ENCODE data around the gene GGA2.
"Not testable (repeated sequence)": the region's sequence is repeated elsewhere in the genome, so short reads cannot be mapped to it uniquely, and the experiment has no call there.

GGA2 gene

DNA sequence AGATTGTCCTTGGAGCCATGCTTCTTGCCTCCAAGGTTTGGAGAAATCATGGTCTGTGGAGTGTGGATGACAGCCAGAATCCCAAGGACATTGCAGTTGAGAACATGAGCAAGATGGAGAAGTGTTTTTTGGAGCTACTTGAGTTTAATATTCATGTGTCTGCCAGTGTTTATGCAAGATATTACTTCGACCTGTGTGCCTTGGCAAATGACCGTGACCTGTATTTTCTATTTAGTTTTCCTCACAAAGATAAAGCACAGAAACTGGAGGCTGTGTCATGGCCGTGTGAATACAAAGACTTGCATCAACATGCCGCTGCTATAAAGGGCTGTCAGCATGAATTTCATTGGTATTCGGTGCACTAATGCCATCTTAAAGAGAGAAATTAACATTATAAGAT lies 9.0 kb downstream of the GGA2 start:
- no peak for DNase-seq

DNA sequence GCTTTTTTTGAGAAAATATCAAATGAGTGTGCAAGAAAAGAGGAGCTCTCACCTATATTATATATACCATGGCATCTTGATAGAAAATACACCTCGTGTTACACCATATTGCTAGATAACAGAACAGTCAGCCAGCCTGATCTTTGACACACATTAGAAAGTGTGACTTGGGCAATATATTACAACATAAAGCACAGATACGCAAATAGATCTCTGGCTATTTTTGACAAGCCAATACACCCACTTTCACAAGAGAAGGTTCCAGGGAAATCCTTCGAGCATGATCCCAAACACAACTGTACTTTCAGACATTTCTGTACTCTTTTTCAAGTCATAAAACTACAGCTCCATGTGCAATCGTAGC lies 9.4 kb downstream of the GGA2 start:
- DNase-seq = no peak

DNA sequence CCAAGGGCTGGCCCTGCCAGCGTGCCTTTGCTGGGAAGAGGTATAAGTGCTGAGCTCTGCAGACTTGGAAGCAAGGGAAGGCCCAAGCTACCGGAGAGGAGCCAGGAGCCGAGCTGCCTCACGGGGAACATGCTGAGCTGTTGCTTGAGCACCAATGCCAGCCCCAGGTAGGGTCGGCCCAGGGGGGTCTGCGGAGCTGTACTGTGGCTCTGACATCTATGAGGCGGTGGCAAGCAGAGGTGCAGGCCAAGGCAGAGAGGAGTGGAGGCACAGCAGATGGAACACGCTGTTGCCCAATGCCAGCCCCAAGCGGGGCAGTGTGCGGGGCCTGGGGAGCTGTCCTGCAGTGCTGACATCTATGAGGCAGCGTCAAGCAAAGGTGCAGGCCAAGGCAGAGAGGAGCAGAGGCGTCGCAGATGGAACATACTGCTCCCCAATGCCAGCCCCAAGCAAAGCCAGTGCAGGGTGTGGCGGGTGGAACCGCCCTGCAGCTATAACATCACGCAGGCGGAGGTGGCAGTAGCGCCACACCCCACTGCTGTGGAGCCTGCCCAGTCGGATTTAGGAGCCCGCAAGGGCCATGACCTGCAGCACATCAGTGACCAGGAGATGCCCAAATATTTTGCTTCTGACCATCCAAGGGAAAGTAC lies 10.0 kb downstream of the GGA2 start:
- DNase-seq = no peak

DNA sequence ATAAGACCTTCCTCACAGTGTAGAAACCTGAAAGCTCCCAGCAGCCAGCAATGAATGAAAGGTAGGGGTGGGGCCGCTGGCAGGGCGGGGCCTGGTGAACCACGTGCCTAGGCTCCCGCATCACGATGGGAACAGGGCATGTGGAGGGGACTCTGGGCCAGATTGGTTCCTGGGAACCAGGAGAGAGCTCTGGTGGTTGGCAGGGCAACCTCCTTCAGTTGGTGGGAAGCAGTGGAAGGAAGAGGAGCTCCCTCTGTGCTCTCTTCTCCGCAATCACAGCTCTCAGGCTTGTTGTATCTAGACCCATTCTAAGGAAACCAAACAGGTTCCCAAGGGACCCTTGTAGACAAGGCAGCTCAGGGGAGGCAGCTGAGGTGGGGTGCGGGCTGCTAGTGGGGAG lies 10.5 kb downstream of the GGA2 start:
- no peak for DNase-seq

DNA sequence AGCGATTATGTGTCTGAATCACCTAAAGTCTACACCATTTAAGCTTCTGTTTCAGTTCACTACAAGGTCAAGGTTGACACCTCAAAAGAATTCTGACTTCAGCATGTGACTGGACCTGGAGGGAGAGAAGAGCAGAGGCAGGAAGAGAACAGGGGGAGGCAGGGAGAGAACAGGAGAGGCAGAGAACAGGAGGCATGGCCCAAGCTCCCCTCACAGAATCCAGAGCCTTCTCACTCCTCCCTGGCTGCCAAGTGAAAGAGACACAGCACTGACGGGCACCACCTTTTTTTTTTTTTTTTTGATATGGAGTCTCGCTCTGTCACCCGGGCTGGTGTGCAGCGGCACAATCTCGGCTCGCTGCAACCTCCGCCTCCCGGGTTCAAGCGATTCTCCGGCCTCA lies 11.4 kb downstream of the GGA2 start:
- DNase-seq = no peak

DNA sequence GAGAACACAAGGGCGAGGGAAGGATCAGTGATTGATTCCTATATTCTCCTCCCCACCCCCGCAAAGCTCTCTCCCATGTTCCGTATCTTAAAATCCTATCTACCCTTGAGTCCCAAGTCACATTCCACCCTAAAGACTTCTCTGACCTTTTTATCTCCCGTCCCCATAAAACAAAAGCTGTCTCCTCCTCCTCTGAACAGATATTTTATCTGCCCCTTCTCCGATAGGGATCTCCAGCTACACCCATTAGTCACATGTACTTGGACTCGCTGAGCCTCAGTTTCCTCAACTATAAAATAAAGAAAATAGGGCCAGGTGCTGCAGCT lies 12.8 kb downstream of the GGA2 start:
- no peak for DNase-seq

DNA sequence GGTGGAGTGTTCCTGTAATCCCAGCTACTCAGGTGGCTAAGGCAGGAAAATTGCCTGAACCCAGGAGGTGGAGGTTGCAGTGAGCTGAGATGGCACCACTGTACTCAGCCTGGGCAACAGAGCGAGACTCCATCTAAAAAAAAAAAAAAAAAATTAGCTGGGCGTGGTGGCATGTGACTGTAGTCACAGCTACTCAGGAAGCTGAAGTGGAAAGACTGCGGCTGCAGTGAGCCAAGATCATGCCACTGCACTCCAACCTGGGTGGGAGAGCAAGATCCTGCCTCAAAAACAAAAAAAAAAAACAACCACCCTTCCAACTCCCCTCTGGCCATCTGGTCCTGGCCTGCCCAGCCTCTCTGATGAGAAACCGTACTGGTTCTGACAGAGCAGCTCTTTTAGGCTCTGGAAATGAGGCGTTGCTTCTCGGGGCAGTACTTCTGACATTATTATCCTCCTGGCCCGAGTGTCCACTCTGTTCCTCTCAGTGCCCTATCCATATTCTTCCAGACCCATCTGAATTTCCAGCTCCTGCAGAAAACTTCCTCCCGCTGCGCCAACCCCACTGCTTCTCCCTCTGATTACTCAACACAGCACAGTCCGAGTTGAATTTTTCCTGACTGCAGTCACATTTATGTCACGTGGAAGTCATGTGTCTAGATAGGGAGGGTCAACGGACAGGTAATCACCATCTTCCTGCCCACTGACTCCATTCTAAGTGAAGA lies 13.3 kb downstream of the GGA2 start:
- no peak for DNase-seq

DNA sequence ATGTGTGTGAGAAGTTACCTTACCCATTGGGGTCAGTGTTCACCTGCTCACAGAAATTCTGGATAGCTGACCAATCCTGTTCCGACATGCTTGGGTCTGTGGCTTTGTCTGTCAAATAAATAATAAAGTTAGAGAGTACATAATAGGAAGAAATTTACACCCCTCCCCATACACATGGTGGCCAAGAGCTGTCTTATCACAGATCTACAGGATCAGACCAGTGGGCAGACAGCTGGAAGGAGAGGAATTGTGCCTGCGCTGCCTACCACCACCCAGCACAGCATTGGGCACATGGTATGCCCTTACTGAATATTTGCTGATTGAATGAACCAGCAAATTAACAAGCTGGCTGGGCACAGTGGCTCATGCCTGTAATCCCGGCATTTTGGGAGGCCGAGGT lies 14.6 kb downstream of the GGA2 start:
- no peak for DNase-seq

DNA sequence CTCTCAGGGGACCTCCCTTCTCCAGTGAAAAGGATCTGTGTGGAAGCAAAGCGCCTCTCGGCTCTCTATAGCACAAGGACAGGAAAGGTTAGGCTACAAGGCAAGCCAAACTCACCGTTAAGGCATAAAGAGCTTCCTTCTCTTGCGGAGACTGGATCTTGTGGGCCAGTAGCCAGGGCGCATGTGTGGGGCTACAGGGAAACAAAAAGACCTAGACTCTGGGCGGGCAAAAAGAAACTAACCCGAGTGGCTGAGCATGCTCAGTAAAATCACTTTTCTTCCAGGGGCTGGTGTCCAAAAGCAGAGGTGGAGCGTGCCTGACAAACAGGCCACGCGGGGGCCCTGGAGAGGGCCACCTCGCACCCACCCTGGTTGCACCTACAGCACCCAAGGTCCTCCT lies 16.1 kb downstream of the GGA2 start:
- DNase-seq = no peak

DNA sequence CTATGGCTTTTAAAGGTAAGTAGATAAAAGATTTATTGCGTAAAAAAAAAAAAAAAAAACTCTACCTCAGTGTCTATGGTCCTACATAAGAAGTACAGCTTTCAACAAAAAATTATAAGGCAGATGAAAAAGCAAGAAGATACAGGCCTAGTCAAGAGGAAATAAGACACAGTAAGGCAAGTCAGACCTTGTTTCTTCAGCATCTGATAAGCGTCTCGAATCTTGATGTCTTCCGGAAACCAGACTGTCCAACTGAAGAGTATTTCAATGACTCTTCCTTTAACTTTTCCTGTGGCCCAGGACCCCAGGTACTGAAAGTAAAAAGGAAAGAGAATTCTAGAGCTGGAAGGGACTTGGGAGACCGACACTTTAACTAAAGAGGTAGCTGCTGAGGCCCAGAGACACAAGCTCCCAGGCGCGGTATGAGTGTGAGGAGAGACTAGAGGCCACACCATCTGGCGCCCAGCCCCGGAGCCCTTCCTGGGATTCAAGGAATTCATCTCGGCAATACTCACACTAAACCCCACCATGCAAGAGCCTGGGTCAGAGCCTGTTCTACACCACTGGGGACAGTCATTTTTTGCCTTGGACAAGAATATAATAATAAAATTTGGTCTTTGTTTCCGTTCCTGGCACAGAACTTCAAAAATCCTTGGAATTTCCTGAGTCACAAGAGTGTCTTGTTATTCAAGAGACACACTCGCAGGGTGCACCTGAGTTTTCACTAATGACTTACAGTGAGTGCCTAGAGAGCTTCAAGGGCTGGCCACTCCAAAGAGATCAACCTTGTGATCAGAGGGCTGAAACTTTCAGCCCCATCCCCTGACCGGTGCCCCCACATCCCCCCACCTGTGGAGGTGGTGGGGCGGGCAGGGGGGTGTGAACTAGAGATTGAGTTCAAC lies 18.6 kb downstream of the GGA2 start:
- no peak for DNase-seq

DNA sequence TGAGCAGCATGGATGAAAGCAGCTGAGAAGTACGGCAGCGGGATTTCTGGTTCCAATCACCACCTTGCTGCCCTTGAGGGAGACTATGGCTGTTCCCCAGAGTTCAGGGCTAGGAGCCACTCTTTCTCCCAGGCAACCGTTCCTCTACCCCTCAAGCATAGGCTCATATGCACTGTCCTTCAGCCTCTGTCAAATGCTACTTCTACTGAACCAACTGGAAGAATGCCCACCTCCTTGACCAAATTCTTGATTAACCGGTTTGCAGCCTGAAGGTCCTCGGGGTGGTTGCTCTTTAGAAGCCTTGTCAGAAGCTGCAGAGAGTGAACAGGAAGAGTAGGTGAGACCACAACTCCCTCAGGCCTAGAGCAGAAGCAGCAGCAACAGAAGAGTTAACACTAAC lies 23.8 kb downstream of the GGA2 start:
- no peak for DNase-seq

DNA sequence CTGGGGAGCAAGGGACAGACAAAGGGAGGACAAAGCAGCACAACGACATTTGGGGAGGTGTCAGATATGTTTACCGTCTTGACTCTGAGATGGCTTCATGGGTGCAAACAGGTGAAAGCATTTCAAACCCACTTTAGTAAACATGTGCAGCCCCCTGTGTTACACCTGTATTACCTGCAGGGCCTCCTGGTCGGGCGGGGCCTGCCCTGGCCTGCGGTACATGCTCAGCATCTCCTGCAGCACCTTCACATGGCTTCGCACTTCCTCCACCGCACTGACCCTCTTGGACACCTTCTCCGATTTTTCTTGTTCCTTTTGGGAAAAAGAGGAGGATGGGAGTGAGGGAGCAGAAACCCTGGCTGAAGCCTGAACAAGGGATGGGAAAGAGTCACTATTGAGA lies 24.5 kb downstream of the GGA2 start:
- no peak for DNase-seq

DNA sequence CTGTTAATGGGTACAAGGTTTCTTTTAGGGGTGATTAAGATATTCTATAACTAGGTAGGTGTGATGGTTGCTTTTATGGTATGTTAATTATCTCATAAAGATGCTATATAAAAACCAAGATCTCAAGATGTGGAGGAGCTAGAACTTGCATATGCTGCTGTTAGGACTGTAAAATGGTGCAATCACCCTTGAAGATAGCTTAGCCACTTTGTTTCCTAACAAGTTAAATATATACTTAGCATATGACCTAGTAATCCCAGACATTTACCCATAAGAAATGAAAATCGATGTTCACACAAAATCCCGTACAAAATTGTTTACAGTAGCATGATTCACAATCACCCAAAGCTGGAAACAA lies 25.1 kb downstream of the GGA2 start:
- DNase-seq = no peak

DNA sequence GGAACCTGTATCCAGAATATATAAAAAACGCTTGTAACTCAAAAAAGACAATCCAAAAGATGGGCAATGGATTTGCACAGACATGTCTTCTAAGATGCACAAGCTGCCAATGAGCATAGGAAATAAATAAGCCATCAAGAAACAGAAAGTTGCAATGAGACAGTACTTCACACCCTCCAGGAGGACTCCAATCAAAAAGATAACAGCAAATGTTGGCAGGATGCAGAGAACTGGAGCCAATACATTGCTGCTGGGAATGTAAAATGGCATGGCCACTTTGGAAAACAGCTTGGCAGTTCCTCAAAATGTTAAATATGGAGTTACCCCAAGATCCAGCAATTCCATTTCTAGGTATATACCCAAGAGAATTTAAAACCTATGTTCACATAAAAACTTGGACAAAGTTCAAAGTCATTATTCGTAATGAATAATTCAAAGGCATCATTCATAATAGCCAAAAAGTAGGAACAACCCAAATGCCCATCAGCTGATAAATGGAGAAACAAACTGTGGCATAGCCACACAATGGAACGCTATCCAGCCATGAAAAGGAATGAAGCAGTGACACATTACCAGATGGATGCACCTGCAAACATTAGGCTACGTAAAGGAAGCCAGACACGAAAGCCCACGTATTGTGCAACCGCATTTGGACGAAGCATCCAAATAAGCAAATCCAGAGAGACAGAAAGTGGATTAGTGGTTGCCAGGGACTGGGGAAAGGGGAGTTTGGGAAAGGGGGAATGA lies 25.6 kb downstream of the GGA2 start:
- DNase-seq = no peak

DNA sequence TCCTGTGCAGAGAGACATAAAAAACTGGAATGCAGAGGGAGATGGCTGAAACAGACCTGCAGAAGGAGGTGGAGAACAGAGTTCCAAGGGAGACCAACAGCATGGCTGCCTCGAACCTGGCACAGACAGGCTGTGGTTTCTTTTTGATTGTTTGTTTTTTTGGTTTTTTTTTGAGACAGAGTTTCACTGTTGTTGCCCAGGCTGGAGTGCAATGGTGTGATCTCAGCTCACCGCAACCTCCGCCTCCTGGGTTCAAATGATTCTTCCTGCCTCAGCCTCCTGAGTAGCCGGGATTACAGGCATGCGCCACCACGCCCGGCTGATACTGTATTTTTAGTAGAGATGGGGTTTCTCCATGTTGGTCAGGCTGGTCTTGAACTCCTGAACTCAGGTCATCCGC lies 26.8 kb downstream of the GGA2 start:
- DNase-seq = not testable (repeated sequence)

DNA sequence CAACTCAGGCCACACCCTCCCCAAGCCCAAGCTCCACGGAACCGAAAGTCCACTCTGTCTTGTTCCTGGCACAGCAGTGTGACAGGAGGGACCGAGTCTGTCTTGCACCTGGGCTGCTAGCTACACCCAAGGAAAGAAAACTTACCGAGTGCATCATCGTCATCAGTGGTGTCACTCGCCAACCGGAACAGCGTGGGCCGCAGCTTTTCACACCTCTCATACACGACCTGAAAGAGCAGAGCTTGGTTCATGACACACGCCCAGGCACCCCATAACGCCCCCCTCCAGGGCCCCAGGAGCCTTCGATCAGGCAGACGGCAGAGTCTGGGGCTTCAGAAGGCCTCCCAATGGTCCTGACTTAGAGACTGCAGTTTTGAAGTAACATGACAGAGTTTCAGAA lies 27.5 kb downstream of the GGA2 start:
- no peak for DNase-seq

DNA sequence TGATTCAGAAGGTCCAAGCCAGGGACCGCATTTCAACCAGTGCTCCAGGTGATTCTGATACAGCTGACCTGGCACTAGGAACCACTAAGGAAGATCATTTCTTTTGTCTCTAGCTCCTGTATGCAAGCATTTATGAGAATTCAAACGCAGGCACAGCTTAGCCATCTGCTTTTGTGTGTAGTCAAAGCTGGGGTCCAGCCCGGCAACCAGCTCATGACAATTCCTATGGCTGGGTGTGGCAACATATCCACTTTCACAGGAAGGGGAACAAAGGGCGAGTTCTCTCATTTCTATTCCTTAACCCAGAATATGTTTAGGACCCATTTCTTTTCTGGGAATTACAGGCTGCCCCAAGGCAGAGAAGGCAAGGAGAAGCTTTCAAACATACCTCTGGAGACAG lies 30.0 kb downstream of the GGA2 start:
- no peak for DNase-seq

DNA sequence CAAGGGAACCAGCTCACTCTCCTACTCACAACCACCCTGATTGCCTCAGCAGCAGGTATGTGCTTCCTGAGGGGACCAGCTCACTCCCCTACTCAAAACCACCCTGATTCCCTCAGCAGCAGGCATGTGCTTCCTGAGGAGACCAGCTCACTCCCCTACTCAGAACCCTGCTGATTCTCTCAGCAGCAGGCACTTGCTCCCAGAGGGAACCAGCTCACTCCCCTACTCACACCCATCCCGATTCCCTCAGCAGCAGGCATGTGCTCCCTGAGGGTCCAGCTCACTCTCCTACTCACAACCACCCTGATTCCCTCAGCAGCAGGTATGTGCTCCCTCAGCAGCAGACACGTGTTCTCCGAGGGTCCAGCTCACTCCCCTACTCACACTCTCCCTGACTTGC lies 31.2 kb downstream of the GGA2 start:
- no peak for DNase-seq

DNA sequence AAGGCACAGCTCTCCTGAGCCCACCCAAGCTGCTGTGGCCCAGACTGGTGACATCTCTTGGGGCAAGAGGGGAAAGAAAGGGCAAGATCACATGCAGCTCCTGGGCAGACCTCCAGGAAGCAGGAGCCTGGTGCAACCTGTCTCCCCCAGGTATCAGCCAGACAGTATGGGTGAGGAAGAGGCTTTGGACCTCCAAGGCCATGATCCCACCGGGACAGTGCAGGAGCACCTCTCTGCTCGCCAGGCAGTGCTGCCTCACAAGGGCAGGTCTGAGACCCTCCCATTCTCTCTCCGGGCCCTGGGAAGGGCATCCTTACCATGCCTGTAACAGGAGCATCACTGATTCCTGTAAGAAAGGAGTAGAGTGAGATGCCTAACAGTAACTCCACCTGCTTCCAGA lies 31.7 kb downstream of the GGA2 start:
- DNase-seq = no peak

DNA sequence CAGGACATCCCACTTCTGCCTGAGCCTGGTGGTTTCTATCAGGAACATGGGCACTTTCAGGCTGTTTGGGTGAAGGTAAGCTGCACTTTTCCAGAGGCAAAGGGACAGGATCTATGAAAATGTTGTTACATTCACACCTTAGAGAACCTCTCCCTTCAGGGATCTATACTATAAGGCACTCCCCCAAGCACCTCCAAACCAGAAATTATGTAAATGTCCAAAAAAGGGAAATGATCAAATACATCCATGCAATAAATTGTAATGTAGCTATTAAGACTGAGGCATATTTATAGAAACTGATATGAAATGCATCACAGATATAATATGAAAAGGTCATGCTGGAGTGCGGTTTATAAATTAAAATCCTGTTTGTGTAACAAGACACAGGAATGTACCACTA lies 34.0 kb downstream of the GGA2 start:
- no peak for DNase-seq

DNA sequence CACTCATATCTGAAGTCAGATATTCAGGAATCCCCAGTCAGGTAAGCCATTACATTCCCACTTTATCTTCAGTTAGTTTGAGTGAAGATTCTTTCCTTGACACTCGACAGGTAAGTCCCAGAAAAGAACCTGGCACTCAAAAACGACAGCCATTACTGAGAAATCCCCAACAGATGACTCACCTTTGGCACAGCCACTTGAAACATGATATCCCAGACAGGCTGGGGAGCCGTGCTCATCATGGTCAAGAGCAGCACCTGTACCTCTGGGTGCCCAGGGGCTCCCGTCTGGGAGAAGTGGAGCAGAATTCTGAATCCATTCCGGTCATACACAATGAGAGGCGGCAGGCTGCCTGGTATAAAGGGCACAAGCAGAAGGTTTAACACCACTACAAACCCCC lies 40.5 kb downstream of the GGA2 start:
- DNase-seq = no peak

DNA sequence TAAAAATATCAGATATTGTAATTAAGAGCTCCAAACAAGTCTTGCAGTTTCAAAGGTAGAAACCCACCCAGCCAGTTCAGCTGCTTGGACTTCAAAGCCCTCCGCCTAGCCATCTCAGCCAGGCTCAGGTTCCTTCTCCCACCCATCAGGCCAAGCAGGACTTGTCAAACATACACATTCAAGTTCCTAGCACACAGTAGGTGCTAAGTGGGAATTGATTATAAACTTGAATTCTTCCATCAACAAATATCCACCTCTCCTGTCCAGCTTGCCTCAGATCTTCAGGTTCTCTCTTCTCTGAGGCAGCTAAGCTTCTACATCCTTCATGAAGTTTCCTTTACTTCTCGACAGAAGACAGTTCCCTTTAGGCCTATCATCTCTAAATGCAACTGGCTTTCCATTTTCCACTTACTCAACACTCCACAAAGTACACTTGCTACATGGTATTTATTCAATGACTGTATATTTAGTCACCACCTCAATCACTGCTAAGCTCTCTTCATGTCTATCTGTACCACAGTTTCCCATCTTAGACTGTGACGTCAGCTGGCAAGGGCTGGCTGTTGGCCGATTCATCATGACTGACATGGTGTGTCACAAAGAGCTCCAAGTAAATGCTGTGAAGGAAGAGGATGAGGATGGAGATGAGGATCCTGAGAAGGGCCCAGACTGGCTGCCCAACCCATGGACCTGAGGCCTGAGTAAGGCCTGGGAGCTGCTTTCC lies 44.0 kb downstream of the GGA2 start:
- DNase-seq = no peak

DNA sequence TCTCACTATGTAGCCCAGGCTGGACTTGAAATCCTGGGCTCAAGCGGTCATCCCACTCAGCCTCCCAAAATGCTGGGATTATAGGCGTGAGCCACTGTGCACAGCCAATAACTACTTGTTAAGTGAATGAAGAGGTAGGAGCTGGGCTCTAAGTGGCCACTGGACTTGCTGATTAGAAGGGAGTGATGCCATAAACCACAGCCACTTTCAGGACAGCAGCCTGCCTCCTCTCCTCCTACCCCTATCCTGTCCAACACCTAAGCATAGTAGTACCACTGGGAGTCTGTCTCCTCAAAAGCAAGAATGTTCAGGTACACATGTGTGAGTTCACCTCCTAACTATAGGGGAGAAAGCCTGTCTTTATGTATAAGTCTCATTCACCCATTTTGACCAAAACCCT lies 45.1 kb downstream of the GGA2 start:
- DNase-seq = no peak

Measured in COR-L47 (cell line).